Right lobe of liver (tissue), 4 donors: ENCODE data around the gene NR3C2.

ENCODE experiments used
- POLR2A ChIP-seq: fragments of 450-650 bp; IDR thresholded peaks from one replicate; pipeline ENCODE4 v1.6.1; 2017; ENCODE audit warnings: antibody characterized with exemption, mild to moderate bottlenecking
- TF ChIP-seq, protein P1 (sequence below), 4 donors: fragments of 200-600 bp in 3 of 4; fragments of 450-650 bp in 1 of 4; IDR thresholded peaks; one replicate each; pipeline versions ENCODE4 v1.5.1 to v1.8.0; 2016 to 2022; ENCODE audit warnings: antibody characterized with exemption in 4 of 4, mild to moderate bottlenecking in 2 of 4
- donor health status: DM: no; HTN: no; CAD: no.
- donor health status: DM: no; HTN: no; CAD: no.
- donor health status: DM: no; HTN: yes; CAD: no.

DNA sequence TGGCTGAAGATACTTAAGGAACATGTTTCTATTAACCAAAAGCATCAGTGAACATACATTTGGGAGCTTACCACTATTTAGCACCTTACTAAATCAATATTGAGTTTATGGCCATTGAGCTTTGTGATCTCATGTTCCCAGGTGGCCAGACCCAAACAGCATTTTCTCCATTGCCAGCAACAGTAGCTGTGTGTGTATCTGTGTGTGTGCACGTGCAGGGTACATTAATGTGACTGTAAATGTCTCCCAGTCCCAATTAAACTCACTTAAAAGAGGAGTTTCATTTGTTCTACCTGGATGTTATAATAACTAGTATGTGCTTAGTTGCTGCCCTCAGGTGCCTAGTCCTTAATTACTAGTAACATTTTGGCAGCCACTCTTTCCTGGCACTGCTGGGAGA lies 282.4 kb downstream of the NR3C2 start:
- TF ChIP-seq, protein P1, sequence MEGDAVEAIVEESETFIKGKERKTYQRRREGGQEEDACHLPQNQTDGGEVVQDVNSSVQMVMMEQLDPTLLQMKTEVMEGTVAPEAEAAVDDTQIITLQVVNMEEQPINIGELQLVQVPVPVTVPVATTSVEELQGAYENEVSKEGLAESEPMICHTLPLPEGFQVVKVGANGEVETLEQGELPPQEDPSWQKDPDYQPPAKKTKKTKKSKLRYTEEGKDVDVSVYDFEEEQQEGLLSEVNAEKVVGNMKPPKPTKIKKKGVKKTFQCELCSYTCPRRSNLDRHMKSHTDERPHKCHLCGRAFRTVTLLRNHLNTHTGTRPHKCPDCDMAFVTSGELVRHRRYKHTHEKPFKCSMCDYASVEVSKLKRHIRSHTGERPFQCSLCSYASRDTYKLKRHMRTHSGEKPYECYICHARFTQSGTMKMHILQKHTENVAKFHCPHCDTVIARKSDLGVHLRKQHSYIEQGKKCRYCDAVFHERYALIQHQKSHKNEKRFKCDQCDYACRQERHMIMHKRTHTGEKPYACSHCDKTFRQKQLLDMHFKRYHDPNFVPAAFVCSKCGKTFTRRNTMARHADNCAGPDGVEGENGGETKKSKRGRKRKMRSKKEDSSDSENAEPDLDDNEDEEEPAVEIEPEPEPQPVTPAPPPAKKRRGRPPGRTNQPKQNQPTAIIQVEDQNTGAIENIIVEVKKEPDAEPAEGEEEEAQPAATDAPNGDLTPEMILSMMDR (IDR thresholded peaks at IDR 0.05) = no peak
- TF ChIP-seq POLR2A = no peak
